AG09319 (cell line): Measurements from ENCODE around the gene TAF11L7.
"Not testable (repeated sequence)": the region's sequence is repeated elsewhere in the genome, so short reads cannot be mapped to it uniquely, and the experiment has no call there.

Experiments used
- DNase-seq: peaks from one replicate; pipeline ENCODE4 v3.0.0-alpha.2; 2010; ENCODE audit warnings: low read depth; ENCODE audit errors: extremely low read depth

TAF11L7 gene

GRCh38 chr5:17590860-17591259 is 5.3 kb upstream of the TAF11L7 start, which contains the start of gene TAF11L8:
TAF11L8 (minus strand) TSS chr5:17590960.
- DNase-seq: not testable (repeated sequence)
